Sigmoid colon (tissue), 7 donors: Measurements from ENCODE around the gene APEH. TPM values are rescaled to one million over a fixed set of nuclear protein-coding genes. Genes with fewer than 3 reads are reported as not detected.

ENCODE experiments used
- DNase-seq: peaks from one replicate; pipeline ENCODE4 v3.0.0-alpha.2; 2019
- H3K27ac ChIP-seq, 4 donors: fragments of 200-600 bp; sonication (generic); one replicate each; pipeline ENCODE4 v1.5.1; 2016 to 2019; ENCODE audit warnings: mild to moderate bottlenecking in 1 of 4
- H3K27me3 ChIP-seq, 3 donors: fragments of 200-600 bp; sonication (generic); one replicate each; pipeline ENCODE4 v1.5.1; 2019; ENCODE audit warnings: mild to moderate bottlenecking in 1 of 3
- H3K36me3 ChIP-seq, 4 donors: fragments of 200-600 bp; sonication (generic); one replicate each; pipeline ENCODE4 v1.5.1; 2016 to 2019
- H3K4me1 ChIP-seq, 4 donors: fragments of 200-600 bp; sonication (generic); one replicate each; pipeline ENCODE4 v1.5.1; 2017 to 2019
- H3K4me3 ChIP-seq, 4 donors: fragments of 200-600 bp; sonication (generic); one replicate each; pipeline ENCODE4 v1.5.1; 2017 to 2019; ENCODE audit warnings: mild to moderate bottlenecking in 2 of 4, moderate library complexity in 1 of 4
- H3K9me3 ChIP-seq, 4 donors: fragments of 200-600 bp in 3 of 4; sonication (generic) in 3 of 4; one replicate each; pipeline versions ENCODE4 v1.5.1 to v1.6.1; 2013 to 2019
- EP300 ChIP-seq, 4 donors: sonication (generic); formaldehyde crosslinking; IDR thresholded peaks; one replicate each; pipeline ENCODE4 v1.6.1; 2017; ENCODE audit warnings: antibody characterized with exemption in 4 of 4
- POLR2A ChIP-seq, 2 donors: fragments of 450-650 bp; IDR thresholded peaks; one replicate each; pipeline ENCODE4 v1.6.1; 2016; ENCODE audit warnings: antibody characterized with exemption in 2 of 2, mild to moderate bottlenecking in 2 of 2, moderate library complexity in 2 of 2
- POLR2AphosphoS5 ChIP-seq, 4 donors: sonication (generic); formaldehyde crosslinking; IDR thresholded peaks; one replicate each; pipeline ENCODE4 v1.6.1; 2017; ENCODE audit warnings: antibody characterized with exemption in 4 of 4
- WGBS, 2 donors: extraction: QIAGEN DNeasy Blood & Tissue Kit; methylation state at CpG; one replicate each; pipeline ENCODE4 v1.1.7; 2013; 5-methylcytosine and 5-hydroxymethylcytosine counted together
- intact Hi-C: fragments of 100-400 bp; cut with DNase I; formaldehyde crosslinking; loops from one replicate; pipeline ENCODE4 v1.15.1; 2023
- polyA plus RNA-seq, 3 donors: library from polyadenylated mRNA; stranded (reverse); fragments of 200-250 nt; gene quantifications; one replicate each; pipeline ENCODE4 v1.2.3, GENCODE V29; 2013
- total RNA-seq, 4 donors: library from RNA; depleted of rRNA; stranded (reverse); fragments of >200 nt; gene quantifications; one replicate each; pipeline ENCODE4 v1.1.0, GENCODE V29; 2016
- TF ChIP-seq, protein P1 (sequence below), 4 experiments: fragments of 450-650 bp in 3 of 4; fragments of 200-600 bp in 1 of 4; IDR thresholded peaks; one replicate each; pipeline ENCODE4 v1.5.1; 2016 to 2019; ENCODE audit warnings: antibody characterized with exemption in 4 of 4, mild to moderate bottlenecking in 3 of 4, moderate library complexity in 2 of 4
- donor health status: healthy with polysubstance abuse.
- donor health status: Bipolar disorder and iron deficiency.
- donor health status: healthy.

The APEH gene
- total and polyA plus RNA-seq, 7 donors, result 49.0 to 102 (median 64.8) TPM

DNA sequence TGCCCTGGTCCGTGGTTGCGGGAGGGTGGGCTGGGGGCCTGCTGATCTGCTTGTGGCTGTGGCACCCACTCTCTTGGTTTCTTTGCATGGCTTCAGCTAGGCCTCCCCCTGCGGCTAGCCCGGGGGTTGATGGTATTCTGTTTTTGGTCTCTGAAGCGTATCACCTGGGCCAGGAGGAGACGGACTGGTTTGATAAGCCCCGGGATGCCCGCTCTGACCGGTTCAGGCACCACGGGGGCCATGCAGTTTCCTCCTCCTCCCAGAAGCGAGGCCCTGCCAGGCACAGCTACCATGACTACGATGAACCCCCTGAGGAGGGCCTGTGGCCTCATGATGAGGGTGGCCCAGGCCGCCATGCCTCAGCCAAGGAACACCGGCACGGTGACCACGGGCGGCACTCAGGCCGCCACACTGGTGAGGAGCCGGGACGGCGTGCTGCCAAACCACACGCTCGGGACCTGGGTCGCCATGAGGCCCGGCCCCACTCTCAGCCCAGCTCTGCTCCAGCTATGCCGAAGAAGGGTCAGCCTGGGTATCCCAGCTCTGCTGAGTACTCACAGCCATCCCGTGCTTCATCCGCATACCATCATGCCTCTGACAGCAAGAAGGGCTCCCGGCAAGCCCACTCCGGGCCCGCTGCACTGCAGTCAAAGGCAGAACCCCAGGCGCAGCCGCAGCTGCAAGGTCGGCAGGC lies 11.3 kb upstream of the APEH start:
- Histone ChIP-seq H3K4me3 (no peak overlapping the region), H3K36me3 (no peaks in the 10 kb centered on the region), H3K9me3 (no peaks in the 10 kb centered on the region), H3K4me1 (no peaks in the 10 kb centered on the region), H3K27ac (no peak overlapping the region), H3K27me3 (peaks cover 0 to 51% (median 12%) of the 10 kb centered on the region in 3 donors)
- WGBS, 2 donors, result 95% methylated on average over 34 of the region's 34 CpGs
- intact Hi-C loops, result no loop called here
- DNase-seq, result no peak
- no peak for TF ChIP-seq EP300 (IDR thresholded peaks at IDR 0.05)
- no peak for TF ChIP-seq POLR2AphosphoS5 (IDR thresholded peaks at IDR 0.05)
- TF ChIP-seq, protein P1, sequence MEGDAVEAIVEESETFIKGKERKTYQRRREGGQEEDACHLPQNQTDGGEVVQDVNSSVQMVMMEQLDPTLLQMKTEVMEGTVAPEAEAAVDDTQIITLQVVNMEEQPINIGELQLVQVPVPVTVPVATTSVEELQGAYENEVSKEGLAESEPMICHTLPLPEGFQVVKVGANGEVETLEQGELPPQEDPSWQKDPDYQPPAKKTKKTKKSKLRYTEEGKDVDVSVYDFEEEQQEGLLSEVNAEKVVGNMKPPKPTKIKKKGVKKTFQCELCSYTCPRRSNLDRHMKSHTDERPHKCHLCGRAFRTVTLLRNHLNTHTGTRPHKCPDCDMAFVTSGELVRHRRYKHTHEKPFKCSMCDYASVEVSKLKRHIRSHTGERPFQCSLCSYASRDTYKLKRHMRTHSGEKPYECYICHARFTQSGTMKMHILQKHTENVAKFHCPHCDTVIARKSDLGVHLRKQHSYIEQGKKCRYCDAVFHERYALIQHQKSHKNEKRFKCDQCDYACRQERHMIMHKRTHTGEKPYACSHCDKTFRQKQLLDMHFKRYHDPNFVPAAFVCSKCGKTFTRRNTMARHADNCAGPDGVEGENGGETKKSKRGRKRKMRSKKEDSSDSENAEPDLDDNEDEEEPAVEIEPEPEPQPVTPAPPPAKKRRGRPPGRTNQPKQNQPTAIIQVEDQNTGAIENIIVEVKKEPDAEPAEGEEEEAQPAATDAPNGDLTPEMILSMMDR (IDR thresholded peaks at IDR 0.05), result no peak
- TF ChIP-seq POLR2A (IDR thresholded peaks at IDR 0.05), result no peak

DNA sequence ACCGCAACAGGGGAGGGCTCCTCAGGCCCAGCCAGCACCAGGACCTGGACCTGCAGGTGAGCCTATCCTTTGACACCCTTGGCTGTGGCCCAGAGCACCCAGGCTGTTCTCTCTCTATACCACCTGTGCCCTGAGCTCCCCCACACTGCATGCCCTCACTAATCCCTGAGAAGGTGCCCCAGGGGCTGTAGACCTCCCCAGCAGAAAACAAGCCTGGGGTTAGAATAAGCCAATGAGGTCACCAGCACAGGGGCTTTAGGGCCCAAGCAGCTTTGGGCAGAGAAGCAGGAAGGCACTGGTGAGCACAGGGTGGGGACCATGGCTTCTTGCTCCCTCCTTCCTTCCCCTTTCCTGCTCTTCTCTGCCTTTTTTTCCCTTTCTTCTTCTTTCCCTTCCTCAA lies 10.3 kb upstream of the APEH start:
- intact Hi-C loops, result no loop called here
- Histone ChIP-seq H3K4me3 (no peak overlapping the region), H3K9me3 (no peaks in the 10 kb centered on the region), H3K27ac (no peak overlapping the region), H3K27me3 (peaks cover 0 to 59% (median 22%) of the 10 kb centered on the region in 3 donors), H3K4me1 (no peaks in the 10 kb centered on the region), H3K36me3 (no peaks in the 10 kb centered on the region)
- no peak for DNase-seq
- TF ChIP-seq POLR2A (IDR thresholded peaks at IDR 0.05) (no peak), EP300 (IDR thresholded peaks at IDR 0.05) (no peak)
- 94 to 96% methylated on average over 1 of the region's 1 CpG for WGBS, 2 donors

DNA sequence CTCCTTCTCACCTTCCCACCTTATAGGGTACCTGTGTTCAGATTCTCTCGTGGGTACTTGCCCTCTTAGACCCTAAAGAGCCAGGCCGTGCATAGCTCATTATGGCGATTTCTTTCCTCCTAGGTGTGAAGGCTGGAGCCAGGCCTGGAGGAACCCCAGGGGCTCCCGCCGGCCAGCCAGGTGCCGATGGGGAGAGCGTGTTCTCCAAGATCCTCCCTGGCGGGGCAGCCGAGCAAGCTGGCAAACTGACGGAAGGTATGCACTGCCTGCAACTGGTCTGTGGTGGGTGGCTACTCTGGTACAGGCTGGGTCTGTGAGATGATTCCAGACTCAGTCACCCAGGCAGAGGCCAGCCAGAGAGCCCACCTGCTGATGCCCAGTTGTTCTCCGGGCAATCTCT lies 9.9 kb upstream of the APEH start:
- no peaks in the 10 kb centered on the region for H3K9me3 ChIP-seq
- H3K27ac ChIP-seq, result no peak overlapping the region
- intact Hi-C loops, result no loop called here
- H3K4me1 ChIP-seq, result no peaks in the 10 kb centered on the region
- DNase-seq, result no peak
- no peak overlapping the region for H3K4me3 ChIP-seq
- whole genome bisulfite sequencing, 2 donors, result 81 to 87% methylated on average over 11 of the region's 11 CpGs
- no peaks in the 10 kb centered on the region for H3K36me3 ChIP-seq
- peaks cover 0 to 64% (median 24%) of the 10 kb centered on the region in 3 donors for H3K27me3 ChIP-seq
- TF ChIP-seq POLR2AphosphoS5 (IDR thresholded peaks at IDR 0.05), result no peak
- TF ChIP-seq POLR2A (IDR thresholded peaks at IDR 0.05), result no peak
- no peak for TF ChIP-seq EP300 (IDR thresholded peaks at IDR 0.05)
- TF ChIP-seq, protein P1 (IDR thresholded peaks at IDR 0.05), result no peak

DNA sequence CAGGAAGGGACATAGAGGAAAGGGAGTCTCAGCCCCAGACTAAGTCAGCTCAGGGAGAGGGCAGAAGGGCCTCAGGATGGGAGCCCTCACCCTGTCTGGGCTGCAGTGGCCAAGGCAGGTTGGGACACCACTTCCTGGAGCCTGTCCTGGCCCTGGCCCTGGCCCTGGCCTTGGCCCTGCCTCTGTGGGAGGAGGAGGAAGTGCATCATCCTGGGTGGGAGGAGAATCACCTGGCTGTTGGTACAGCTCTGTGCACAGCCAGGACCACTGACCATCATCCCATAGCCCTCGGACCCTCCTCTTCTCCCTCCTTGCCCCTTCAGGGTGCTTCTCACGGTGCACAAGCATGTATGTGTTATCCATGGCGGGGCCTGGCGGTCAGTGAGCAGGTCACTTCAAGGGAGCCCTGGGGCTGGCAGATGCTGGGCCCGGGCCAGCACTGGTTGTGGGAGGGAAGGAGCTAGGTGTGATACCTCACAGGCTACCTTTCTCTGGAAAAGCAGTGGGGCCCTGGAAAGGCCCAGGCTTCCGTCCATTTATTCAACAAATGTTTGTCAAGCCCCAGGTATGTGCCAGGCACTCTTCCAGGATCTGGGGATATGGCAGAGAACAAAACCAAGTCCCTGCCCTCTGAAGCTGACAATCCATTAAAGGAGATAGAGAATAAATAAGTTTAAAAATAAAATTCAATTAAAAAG lies 8.2 kb upstream of the APEH start:
- H3K27me3 ChIP-seq, result peaks cover 0 to 64% (median 24%) of the 10 kb centered on the region in 3 donors
- intact Hi-C loops, result no loop called here
- no peak for TF ChIP-seq POLR2AphosphoS5 (IDR thresholded peaks at IDR 0.05)
- no peaks in the 10 kb centered on the region for H3K9me3 ChIP-seq
- DNase-seq, result no peak
- H3K4me1 ChIP-seq, result no peaks in the 10 kb centered on the region
- no peak overlapping the region for H3K27ac ChIP-seq
- no peak overlapping the region for H3K4me3 ChIP-seq
- H3K36me3 ChIP-seq, result no peaks in the 10 kb centered on the region
- 86 to 93% methylated on average over 6 of the region's 6 CpGs for WGBS, 2 donors

DNA sequence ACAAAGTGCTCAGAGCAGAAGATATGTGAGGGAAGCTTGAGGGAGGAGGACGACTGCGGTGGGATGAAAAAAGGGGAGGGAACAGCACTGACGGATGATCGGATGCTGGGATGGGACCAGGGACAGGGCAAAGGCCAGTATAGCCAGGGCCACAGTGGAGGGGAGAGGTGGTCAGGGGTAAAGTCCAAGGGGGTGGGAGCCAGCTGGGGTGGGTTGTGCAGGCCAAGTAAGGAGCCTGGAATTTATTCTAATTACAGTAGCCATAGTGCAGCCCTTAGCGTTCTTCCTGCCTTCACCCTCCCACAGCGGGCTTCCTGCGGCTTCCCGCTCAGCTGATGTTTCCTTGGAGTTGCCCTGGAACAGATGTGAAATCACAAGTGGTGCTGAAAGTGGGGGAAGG lies 7.6 kb upstream of the APEH start:
- H3K36me3 ChIP-seq, result no peaks in the 10 kb centered on the region
- H3K4me1 ChIP-seq, result no peaks in the 10 kb centered on the region
- TF ChIP-seq POLR2A (IDR thresholded peaks at IDR 0.05) (no peak), EP300 (IDR thresholded peaks at IDR 0.05) (no peak), POLR2AphosphoS5 (IDR thresholded peaks at IDR 0.05) (no peak)
- TF ChIP-seq, protein P1 (IDR thresholded peaks at IDR 0.05), result no peak
- no peak overlapping the region for H3K27ac ChIP-seq
- H3K9me3 ChIP-seq, result no peaks in the 10 kb centered on the region
- intact Hi-C loops, result no loop called here
- H3K27me3 ChIP-seq, result peaks cover 0 to 64% (median 24%) of the 10 kb centered on the region in 3 donors
- DNase-seq, result no peak
- WGBS, 2 donors, result 29 to 45% methylated on average over 8 of the region's 8 CpGs
- H3K4me3 ChIP-seq, result no peak overlapping the region
